Gastroesophageal sphincter (tissue), 4 donors: ENCODE results near the gene DNTTIP2. TPM values are rescaled to one million over a fixed set of nuclear protein-coding genes. Genes with fewer than 3 reads are reported as not detected.
"Not testable (repeated sequence)": the region's sequence is repeated elsewhere in the genome, so short reads cannot be mapped to it uniquely, and the experiment has no call there.

Experiments used
- ATAC-seq: fragments of 150-250 bp; one replicate; pipeline ENCODE4 v1.9.1; 2016; ENCODE audit warnings: mild to moderate bottlenecking, moderate library complexity
- H3K27ac ChIP-seq, 4 donors: fragments of 200-600 bp; sonication (generic) in 3 of 4; 1 replicate in 3 of 4; 2 replicates in 1 of 4; pipeline ENCODE4 v1.5.1; 2016 to 2019
- H3K27me3 ChIP-seq: fragments of 200-600 bp; sonication (generic); one replicate; pipeline ENCODE4 v1.5.1; 2019
- H3K36me3 ChIP-seq, 2 donors: fragments of 200-600 bp; sonication (generic); one replicate each; pipeline ENCODE4 v1.5.1; 2019; ENCODE audit warnings: control low read depth in 1 of 2
- H3K4me1 ChIP-seq, 3 donors: fragments of 200-600 bp; sonication (generic); 1 replicate in 2 of 3; 2 replicates in 1 of 3; pipeline ENCODE4 v1.5.1; 2016 to 2019; ENCODE audit warnings: control low read depth in 2 of 3
- H3K4me3 ChIP-seq, 2 donors: fragments of 200-600 bp; sonication (generic); one replicate each; pipeline ENCODE4 v1.5.1; 2019; ENCODE audit warnings: mild to moderate bottlenecking in 1 of 2, moderate library complexity in 1 of 2
- H3K9me3 ChIP-seq, 3 donors: fragments of 200-600 bp; sonication (generic); one replicate each; pipeline ENCODE4 v1.5.1; 2017 to 2019; ENCODE audit warnings: control low read depth in 2 of 3
- EP300 ChIP-seq: sonication (generic); formaldehyde crosslinking; IDR thresholded peaks from one replicate; pipeline ENCODE4 v1.6.1; 2017; ENCODE audit warnings: antibody characterized with exemption, mild to moderate bottlenecking
- POLR2A ChIP-seq, 2 donors: fragments of 450-650 bp; IDR thresholded peaks; one replicate each; pipeline ENCODE4 v1.6.1; 2017; ENCODE audit warnings: antibody characterized with exemption in 2 of 2, mild to moderate bottlenecking in 2 of 2, moderate library complexity in 1 of 2
- POLR2AphosphoS5 ChIP-seq: sonication (generic); formaldehyde crosslinking; IDR thresholded peaks from one replicate; pipeline ENCODE4 v1.6.1; 2017; ENCODE audit warnings: antibody characterized with exemption
- WGBS, 2 donors: methylation state at CpG; one replicate each; pipeline ENCODE4 v1.1.5; 2018; ENCODE audit warnings: low coverage in 1 of 2; 5-methylcytosine and 5-hydroxymethylcytosine counted together
- total RNA-seq, 4 donors: library from RNA; depleted of rRNA; stranded (reverse); fragments of >200 nt; gene quantifications; one replicate each; pipeline ENCODE4 v1.1.0, GENCODE V29; 2016
- TF ChIP-seq, protein P1 (sequence below), 4 experiments: fragments of 200-600 bp in 2 of 4; fragments of 450-650 bp in 2 of 4; sonication (generic) in 1 of 4; IDR thresholded peaks; one replicate each; pipeline ENCODE4 v1.5.1; 2017 to 2019; ENCODE audit warnings: antibody characterized with exemption in 4 of 4, mild to moderate bottlenecking in 2 of 4, moderate library complexity in 2 of 4

The DNTTIP2 gene
- total RNA-seq, 4 donors from 2014 or later = 30.6 to 42.2 (median 40.3) TPM

DNA sequence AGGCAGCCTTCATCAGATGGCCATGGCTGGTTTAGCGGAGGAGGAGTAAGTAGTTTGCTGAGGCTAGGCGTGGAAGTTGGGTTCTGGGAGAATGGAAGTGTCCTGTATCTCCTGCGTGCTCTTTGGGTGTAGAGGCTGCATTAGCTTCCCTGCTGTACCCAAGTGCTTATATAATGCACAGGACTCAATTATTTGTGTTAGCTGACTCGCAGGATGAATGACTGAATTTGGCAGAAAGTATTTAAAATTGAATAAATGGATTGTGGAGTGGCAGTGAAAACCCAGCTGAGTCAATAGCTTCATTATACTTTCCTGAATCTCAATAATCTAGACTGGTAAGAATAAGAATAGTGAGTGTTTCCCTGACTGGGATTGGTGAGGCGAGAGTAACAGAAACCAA is 13.8 kb downstream of the DNTTIP2 start:
- no peak overlapping the region for H3K4me3 ChIP-seq
- H3K9me3 ChIP-seq = no peaks in the 10 kb centered on the region
- H3K27me3 ChIP-seq = no peaks in the 10 kb centered on the region
- H3K36me3 ChIP-seq = peaks cover 10 to 36% of the 10 kb centered on the region in 2 donors
- ATAC-seq = no peak
- H3K4me1 ChIP-seq = no peaks in the 10 kb centered on the region
- H3K27ac ChIP-seq = no peak overlapping the region
- 81 to 95% methylated on average over 5 of the region's 5 CpGs for WGBS, 2 donors
- TF ChIP-seq, protein P1, sequence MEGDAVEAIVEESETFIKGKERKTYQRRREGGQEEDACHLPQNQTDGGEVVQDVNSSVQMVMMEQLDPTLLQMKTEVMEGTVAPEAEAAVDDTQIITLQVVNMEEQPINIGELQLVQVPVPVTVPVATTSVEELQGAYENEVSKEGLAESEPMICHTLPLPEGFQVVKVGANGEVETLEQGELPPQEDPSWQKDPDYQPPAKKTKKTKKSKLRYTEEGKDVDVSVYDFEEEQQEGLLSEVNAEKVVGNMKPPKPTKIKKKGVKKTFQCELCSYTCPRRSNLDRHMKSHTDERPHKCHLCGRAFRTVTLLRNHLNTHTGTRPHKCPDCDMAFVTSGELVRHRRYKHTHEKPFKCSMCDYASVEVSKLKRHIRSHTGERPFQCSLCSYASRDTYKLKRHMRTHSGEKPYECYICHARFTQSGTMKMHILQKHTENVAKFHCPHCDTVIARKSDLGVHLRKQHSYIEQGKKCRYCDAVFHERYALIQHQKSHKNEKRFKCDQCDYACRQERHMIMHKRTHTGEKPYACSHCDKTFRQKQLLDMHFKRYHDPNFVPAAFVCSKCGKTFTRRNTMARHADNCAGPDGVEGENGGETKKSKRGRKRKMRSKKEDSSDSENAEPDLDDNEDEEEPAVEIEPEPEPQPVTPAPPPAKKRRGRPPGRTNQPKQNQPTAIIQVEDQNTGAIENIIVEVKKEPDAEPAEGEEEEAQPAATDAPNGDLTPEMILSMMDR (IDR thresholded peaks at IDR 0.05) = no peak
- TF ChIP-seq EP300 (no peak), POLR2AphosphoS5 (no peak), POLR2A (IDR thresholded peaks at IDR 0.05) (no peak)

DNA sequence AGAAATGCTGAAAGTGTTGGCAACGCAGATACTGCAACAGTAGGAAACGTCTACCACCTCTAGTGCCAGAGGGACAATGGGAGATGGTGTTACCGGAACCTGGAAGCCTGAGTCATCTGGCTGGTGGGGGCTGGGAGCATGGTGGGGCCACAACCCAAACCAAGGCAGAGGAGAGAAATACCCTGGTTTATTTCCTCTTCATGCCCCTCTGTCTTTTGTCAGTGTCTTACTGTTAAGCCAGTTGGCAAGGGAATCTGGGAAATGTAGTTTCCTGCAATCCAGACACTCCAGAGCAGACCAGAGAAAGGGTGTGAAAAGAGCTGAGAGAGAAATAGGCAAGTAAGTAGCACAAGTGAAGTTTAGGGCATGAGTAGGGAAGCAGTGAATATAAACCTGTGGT is 14.8 kb downstream of the DNTTIP2 start:
- ATAC-seq = no peak
- H3K9me3 ChIP-seq = no peaks in the 10 kb centered on the region
- H3K4me1 ChIP-seq = no peaks in the 10 kb centered on the region
- no peaks in the 10 kb centered on the region for H3K27me3 ChIP-seq
- peaks cover 3 to 25% of the 10 kb centered on the region in 2 donors for H3K36me3 ChIP-seq
- 78% methylated on average over 3 of the region's 3 CpGs; no CpG with 5 or more reads in 1 of the 2 donors for WGBS, 2 donors
- H3K4me3 ChIP-seq = no peak overlapping the region
- H3K27ac ChIP-seq = no peak overlapping the region
- TF ChIP-seq, protein P1 (IDR thresholded peaks at IDR 0.05) = no peak
- TF ChIP-seq EP300 = no peak
- no peak for TF ChIP-seq POLR2A (IDR thresholded peaks at IDR 0.05)
- TF ChIP-seq POLR2AphosphoS5 = no peak

DNA sequence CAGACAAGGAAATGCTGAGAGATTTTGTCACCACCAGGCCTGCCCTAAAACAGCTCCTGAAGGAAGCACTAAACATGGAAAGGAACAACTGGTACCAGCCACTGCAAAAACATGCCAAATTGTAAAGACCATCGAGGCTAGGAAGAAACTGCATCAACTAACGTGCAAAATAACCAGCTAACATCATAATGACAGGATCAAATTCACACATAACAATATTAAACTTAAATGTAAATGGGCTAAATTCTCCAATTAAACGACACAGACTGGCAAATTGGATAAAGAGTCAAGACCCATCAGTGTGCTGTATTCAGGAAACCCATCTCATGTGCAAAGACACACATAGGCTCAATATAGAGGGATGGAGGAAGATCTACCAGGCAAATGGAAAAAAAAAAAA is 21.4 kb downstream of the DNTTIP2 start:
- not testable (repeated sequence) for H3K9me3 ChIP-seq, H3K4me1 ChIP-seq, H3K27me3 ChIP-seq, ATAC-seq, H3K27ac ChIP-seq, H3K4me3 ChIP-seq, H3K36me3 ChIP-seq
- 69% methylated on average over 3 of the region's 3 CpGs; no CpG with 5 or more reads in 1 of the 2 donors for WGBS, 2 donors

DNA sequence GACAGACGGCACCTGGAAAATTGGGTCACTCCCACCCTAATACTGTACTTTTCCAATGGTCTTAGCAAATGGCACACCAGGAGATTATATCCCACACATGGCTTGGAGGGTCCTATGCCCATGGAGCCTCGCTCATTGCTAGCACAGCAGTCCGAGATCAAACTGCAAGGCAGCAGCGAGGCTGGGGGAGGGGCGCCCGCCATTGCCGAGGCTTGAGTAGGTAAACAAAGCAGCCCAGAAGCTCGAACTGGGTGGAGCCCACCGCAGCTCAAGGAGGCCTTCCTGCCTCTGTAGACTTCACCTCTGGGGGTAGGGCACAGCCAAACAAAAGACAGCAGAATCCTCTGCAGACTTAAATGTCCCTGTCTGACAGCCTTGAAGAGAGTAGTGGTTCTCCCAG is 23.0 kb downstream of the DNTTIP2 start:
- H3K9me3 ChIP-seq, H3K36me3 ChIP-seq, H3K4me3 ChIP-seq, H3K27me3 ChIP-seq, H3K4me1 ChIP-seq, ATAC-seq, H3K27ac ChIP-seq: not testable (repeated sequence)
- WGBS, 2 donors = no CpG with 5 or more reads among the region's 9 CpGs

DNA sequence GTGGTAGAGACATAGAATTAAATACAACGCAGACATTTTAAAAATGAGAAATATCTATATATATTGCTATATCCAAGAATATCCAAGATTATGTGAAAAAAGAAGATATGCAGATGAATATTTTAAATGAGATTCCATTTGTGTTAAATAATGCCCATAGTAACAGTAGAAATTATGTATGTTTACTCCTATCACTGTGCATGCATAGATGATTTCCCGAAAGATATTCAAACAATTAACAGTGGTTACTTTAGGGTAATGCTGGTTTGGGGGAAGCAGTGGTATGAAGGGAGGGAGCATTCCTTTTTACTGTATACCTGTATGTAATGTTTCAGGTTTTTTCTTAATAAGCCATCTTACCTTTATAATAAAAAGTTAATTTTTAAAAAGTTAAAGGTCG is 25.1 kb downstream of the DNTTIP2 start:
- H3K36me3 ChIP-seq = no peaks in the 10 kb centered on the region
- no peak overlapping the region for H3K4me3 ChIP-seq
- no peaks in the 10 kb centered on the region for H3K27me3 ChIP-seq
- no peak for ATAC-seq
- no peaks in the 10 kb centered on the region for H3K9me3 ChIP-seq
- no peak overlapping the region for H3K27ac ChIP-seq
- TF ChIP-seq EP300 = no peak
- 76 to 84% methylated on average over 2 to 3 of the region's 3 CpGs for WGBS, 2 donors
- no peaks in the 10 kb centered on the region for H3K4me1 ChIP-seq

DNA sequence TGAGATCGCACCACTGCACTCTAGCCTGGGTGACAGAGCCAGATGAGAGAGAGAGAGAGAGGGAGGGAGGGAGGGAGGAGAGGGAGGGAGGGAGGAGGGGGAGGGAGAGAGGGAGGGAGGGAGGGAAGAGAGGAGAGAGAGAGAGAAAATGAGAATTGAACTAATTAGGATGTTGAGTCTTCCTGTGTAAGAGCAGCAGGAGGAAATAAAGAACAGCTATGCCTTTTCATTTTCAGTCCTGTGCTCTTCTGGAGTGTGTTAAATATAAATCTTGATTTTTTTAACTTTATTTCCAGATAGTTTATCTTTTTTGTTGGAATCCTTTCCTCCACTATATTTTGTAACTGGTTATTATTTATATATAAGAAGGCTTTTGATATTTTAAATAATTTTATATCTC is 27.1 kb downstream of the DNTTIP2 start:
- Histone ChIP-seq H3K36me3 (no peaks in the 10 kb centered on the region), H3K27me3 (no peaks in the 10 kb centered on the region), H3K9me3 (no peaks in the 10 kb centered on the region), H3K4me3 (no peak overlapping the region), H3K27ac (no peak overlapping the region), H3K4me1 (peaks cover 0 to 10% (median 4%) of the 10 kb centered on the region in 3 donors)
- TF ChIP-seq, protein P1 (IDR thresholded peaks at IDR 0.05) = no peak
- TF ChIP-seq EP300 (no peak), POLR2A (IDR thresholded peaks at IDR 0.05) (no peak), POLR2AphosphoS5 (no peak)
- 80% methylated on average over 1 of the region's 1 CpG; no CpG with 5 or more reads in 1 of the 2 donors for WGBS, 2 donors
- ATAC-seq = no peak

DNA sequence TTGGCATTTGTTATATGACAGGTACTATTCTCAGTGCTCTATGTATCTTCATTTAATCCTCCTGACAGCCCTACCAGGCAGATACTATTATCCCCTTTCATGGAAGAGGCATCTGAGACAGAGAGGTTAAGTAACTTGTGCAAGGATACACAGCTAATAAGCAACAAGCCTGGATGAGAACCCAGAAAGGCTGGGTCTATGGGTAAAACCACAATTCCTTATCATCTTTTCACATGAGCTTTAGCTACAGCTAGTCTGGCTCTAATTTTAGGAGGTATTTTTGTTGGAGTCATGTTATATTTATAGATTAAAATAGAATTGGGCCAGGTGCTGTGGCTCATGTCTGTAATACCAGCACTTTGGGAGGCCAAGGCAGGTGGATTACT is 27.7 kb downstream of the DNTTIP2 start:
- Histone ChIP-seq H3K9me3 (no peaks in the 10 kb centered on the region), H3K4me1 (peaks cover 0 to 10% (median 4%) of the 10 kb centered on the region in 3 donors), H3K27ac (no peak overlapping the region), H3K36me3 (no peaks in the 10 kb centered on the region), H3K27me3 (no peaks in the 10 kb centered on the region), H3K4me3 (no peak overlapping the region)
- TF ChIP-seq POLR2A (IDR thresholded peaks at IDR 0.05) = no peak
- TF ChIP-seq POLR2AphosphoS5 = no peak
- no peak for TF ChIP-seq EP300
- TF ChIP-seq, protein P1 (IDR thresholded peaks at IDR 0.05) = no peak
- ATAC-seq = no peak
